NCI-H1105 treated with DMSO at 0.1 percent for 48 hours (cell line): Measurements from ENCODE around the gene C8B.

Experiments used
- DNase-seq: peaks from one replicate; lab custom pipeline; 2025; lab: John Stamatoyannopoulos, UW

Gene C8B

DNA sequence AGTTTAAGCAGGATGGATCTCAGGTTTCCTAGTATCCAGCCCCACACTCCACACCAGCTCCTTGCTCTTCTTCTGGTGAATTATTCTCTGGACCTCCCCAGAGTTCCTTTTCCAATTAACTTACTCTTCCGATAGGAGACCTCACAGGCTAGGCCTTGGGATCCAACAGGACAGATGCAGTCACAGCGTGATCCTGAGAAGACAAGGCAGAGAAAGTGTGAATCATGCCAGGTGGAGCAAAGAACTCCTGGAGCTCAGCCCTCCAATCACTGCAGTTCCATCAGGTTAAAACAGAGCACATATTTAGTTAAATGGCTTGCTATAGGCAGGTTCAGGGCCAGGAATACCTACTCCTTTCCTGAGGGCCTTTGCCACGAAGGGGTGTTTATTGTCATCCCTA, 34.1 kb downstream of the C8B start:
- DNase-seq: no peak

DNA sequence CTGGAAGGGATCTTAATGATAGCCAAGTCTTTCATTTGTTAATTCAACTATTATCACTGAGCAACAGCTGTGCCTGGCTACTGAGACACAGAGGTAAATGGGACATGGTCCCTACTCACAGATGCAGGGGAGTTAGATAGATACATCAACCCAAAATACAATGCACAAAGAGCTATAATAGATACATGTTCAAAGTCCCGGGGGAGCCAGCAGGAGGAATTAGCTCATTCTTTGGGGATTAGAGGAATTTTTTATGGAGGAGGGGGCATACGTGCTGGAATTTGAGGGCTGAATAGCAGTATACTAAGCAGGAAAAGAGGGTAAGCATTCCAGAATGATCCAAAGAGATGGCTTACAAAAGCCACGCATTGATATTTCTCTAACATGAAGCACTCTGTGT, 34.6 kb downstream of the C8B start:
- no peak for DNase-seq

DNA sequence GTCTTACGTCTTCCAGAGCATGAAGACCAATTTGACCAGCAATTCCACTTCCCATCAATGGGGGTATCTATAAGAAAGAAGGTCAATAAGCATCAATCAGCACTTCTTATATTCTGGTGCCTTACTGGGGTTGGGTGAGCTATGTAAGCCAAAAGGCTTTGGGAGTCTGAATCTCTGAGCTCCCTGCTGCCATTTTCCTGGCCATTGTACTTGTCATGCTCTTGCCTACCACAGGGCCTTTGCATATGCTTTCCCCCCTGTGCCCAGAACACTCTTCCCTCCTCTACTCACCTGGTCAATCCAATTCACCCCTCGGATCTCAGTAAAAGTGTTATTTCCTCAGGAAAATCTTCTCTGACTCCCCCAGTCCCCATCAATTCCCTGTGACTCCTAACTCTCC, 36.3 kb downstream of the C8B start:
- DNase-seq: no peak

- DNase-seq: no peak
Observed at GRCh38 chr1:56927986-56928385, 37.8 kb downstream of the C8B start.

DNA sequence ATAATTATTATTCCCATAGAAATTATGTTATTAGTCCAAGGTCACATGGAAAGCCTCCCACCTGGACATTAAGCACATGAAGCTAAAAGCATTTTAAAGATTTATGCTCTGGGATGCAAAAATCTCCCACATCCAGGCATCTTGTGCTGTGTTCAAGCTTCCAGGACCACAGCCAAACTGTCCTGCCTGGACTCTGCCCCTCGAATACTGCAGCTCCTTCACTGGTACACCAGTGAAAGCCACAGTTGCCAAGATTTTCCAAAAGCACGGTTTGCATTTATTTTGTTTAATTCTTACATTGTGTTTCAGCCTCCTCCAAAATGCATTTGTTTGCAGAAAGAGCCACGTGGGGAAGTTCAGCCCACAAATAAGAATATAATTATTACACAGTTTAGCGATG, 38.6 kb downstream of the C8B start:
- DNase-seq: no peak

- no peak for DNase-seq
Observed at GRCh38 chr1:56925193-56925592, 40.6 kb downstream of the C8B start.

DNA sequence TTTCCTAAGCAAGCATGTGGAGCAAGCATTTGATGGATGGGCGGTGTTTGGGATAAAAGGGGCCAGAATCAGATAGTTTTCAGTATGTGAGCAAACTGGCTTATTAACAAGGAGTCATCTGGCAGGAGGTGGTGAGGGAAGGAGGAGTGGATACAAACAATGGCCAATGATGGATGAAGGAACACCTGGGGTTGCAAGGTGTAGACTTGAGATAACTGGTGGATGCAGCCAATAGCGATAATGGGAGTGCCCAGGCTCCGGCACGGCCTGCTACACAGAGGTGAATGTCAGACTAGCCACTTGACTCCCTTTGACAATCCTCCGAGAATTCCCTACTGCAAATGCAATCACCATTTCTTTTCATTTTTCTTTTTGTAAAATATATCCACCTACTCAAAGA, 41.7 kb downstream of the C8B start:
- DNase-seq: no peak

GRCh38 chr1:56923201-56923600, 42.6 kb downstream of the C8B start:
- DNase-seq: no peak

DNA sequence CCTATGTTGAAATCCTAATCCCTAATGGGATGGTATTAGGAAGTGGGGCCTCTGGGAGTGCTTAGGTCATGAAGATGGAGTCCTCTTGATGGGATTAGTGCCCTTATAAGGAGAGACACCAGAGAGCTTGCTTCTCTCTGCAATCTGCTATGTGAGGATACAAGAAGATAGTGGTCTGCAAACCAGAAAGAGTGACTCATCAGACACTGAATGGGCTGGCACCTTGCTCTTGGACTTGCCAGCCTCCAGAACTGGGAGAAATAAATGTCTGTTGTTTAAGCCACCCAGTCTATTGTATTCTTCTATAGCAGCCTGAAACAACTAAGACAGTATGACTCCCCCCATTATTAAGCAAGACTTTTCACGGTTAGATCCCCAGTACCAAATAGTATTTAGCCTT, 43.3 kb downstream of the C8B start:
- no peak for DNase-seq

- no peak for DNase-seq
Observed at GRCh38 chr1:56922070-56922469, 43.7 kb downstream of the C8B start.

GRCh38 chr1:56921479-56921878, 44.3 kb downstream of the C8B start:
- no peak for DNase-seq

- no peak for DNase-seq
Observed at GRCh38 chr1:56920591-56921001, 45.2 kb downstream of the C8B start.

DNA sequence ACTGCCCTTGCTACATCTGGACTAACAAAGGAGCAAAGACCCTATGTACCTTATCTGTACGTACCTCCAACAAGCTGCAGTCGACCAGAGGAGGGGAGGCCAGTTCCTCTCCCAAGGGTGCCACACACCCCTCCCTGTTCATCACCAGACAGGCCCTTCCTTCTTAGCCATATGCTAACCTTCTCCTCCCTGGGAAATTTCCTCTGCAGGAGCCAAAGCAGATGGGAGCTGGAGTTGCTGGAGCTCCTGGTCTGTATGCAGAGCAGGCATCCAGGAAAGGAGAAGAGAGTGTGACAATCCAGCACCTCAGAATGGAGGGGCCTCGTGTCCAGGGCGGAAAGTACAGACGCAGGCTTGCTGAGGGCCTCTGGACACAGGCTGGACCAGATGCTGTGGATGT, 48.5 kb downstream of the C8B start:
- DNase-seq: no peak

- DNase-seq: no peak
Observed at GRCh38 chr1:56916630-56917029, 49.2 kb downstream of the C8B start.

GRCh38 chr1:56915960-56916359, 49.9 kb downstream of the C8B start:
- DNase-seq: peak; percentile 2

DNA sequence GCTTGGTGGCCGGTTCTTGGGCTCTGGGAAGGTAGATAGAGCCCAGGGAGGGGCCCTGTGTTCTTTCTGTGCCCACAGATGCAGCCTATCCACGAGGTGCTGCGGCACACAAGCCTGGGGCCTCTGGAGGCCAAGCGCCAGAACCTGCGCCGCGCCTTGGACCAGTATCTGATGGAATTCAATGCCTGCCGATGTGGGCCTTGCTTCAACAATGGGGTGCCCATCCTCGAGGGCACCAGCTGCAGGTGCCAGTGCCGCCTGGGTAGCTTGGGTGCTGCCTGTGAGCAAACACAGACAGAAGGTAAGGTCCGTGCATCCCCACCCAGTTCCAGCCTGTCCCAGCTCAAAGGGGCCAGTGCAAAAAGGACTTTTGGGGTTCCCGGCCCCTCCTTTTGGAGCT, 53.5 kb downstream of the C8B start:
- DNase-seq: no peak

GRCh38 chr1:56911098-56911938, 54.5 kb downstream of the C8B start:
- no peak for DNase-seq

DNA sequence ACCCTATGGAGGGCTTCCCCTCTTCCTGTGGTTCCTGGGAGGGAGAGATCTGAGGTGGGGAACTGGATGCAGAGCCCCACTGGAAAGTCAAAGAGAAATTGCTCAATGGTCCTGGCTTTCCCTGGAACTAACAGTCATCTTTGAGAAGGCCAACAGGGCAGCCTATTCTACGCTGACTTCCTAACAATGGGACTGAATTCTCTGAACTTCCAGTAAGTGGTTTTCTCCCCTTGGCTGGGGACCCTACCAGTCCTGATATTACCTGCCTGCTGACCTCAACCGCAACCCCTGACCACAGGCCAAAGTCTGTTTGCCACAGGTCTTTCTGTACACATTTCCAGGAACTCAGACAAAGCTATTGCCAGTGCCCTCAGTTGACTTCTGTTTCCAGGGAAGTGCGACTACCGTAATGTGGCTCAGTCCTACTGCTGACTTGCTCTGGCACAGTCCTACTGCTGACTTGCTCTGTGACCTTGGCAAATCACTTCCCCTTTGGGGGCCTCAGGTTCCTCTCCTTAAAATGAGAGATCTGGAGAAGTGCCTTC, 55.3 kb downstream of the C8B start:
- no peak for DNase-seq

DNA sequence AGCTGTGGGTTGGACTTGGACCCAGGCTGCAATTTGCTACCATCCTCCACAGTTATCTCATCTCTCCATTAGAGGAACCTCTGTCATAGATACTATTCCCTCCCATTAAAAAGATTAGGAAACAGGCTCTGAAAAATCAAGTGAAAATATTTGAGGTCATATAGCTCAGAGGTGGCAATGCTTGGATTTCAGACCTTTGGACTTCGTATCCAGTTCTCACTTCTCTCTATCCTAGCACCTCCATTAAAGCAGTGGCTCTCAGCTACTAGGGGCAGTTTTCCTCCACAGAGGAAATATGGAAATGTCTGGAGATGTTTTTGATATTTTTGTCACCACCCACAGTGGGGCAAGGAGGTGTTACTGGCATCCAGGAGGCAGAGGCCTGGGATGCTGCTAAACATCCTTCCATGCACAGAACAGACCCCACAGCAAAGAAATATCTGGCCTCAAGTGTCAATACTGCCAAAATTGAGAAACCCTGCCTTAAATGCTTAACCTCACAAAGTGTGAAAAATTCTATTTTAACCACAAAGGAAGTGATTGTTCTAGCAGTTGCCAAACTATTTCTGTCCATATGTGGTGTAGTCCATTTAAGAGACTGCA, 57.1 kb downstream of the C8B start:
- DNase-seq: no peak

- DNase-seq: no peak
Observed at GRCh38 chr1:56905667-56906066, 60.1 kb downstream of the C8B start.

GRCh38 chr1:56904663-56905397, 61.0 kb downstream of the C8B start:
- DNase-seq: no peak

GRCh38 chr1:56903778-56904177, 62.0 kb downstream of the C8B start:
- no peak for DNase-seq

GRCh38 chr1:56901716-56902115, 64.1 kb downstream of the C8B start:
- no peak for DNase-seq
